Body of pancreas (tissue), 4 donors: ENCODE data around the gene LDLRAD3.

ENCODE experiments used
- POLR2A ChIP-seq, 3 donors: fragments of 450-650 bp; IDR thresholded peaks; one replicate each; pipeline ENCODE4 v1.6.1; 2016; ENCODE audit warnings: antibody characterized with exemption in 3 of 3, mild to moderate bottlenecking in 2 of 3
- TF ChIP-seq, protein P1 (sequence below), 7 experiments: fragments of 450-650 bp in 4 of 7; fragments of 200-600 bp in 3 of 7; sonication (generic) in 3 of 7; IDR thresholded peaks; one replicate each; pipeline ENCODE4 v1.5.1; 2016 to 2019; ENCODE audit warnings: antibody characterized with exemption in 7 of 7

DNA sequence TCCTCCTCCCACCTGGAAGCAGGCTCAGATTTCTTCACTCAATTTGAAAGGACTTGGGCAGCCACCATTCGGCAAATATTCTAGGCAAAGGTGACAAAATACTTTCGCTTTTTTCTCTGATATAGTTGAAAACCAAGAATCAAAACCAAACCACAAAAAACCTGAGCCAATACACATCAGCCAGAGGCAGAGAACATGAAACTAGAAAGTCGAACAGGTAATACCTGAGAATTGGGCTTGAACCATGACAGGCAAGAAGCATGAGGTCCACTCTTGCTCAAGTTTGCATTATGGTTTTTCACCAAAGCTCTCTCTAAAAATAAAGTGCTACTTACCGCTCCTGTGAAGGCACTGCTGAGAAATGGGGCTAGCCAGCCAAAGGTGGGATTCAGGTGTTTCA, 26.2 kb upstream of the LDLRAD3 start:
- TF ChIP-seq, protein P1, sequence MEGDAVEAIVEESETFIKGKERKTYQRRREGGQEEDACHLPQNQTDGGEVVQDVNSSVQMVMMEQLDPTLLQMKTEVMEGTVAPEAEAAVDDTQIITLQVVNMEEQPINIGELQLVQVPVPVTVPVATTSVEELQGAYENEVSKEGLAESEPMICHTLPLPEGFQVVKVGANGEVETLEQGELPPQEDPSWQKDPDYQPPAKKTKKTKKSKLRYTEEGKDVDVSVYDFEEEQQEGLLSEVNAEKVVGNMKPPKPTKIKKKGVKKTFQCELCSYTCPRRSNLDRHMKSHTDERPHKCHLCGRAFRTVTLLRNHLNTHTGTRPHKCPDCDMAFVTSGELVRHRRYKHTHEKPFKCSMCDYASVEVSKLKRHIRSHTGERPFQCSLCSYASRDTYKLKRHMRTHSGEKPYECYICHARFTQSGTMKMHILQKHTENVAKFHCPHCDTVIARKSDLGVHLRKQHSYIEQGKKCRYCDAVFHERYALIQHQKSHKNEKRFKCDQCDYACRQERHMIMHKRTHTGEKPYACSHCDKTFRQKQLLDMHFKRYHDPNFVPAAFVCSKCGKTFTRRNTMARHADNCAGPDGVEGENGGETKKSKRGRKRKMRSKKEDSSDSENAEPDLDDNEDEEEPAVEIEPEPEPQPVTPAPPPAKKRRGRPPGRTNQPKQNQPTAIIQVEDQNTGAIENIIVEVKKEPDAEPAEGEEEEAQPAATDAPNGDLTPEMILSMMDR (IDR thresholded peaks at IDR 0.05): no peak
- no peak for TF ChIP-seq POLR2A (IDR thresholded peaks at IDR 0.05)
